Hematopoietic multipotent progenitor cell treated with erythropoietin and hydrocortisone succinate and interleukin-3 and kit ligand, for 15 days (in vitro differentiated cells): ENCODE data around the gene CEP104.

Experiments used
- DNase-seq: peaks from one replicate; pipeline ENCODE4 v3.0.0-alpha.2; 2015; ENCODE audit warnings: low spot score

The CEP104 gene

DNA sequence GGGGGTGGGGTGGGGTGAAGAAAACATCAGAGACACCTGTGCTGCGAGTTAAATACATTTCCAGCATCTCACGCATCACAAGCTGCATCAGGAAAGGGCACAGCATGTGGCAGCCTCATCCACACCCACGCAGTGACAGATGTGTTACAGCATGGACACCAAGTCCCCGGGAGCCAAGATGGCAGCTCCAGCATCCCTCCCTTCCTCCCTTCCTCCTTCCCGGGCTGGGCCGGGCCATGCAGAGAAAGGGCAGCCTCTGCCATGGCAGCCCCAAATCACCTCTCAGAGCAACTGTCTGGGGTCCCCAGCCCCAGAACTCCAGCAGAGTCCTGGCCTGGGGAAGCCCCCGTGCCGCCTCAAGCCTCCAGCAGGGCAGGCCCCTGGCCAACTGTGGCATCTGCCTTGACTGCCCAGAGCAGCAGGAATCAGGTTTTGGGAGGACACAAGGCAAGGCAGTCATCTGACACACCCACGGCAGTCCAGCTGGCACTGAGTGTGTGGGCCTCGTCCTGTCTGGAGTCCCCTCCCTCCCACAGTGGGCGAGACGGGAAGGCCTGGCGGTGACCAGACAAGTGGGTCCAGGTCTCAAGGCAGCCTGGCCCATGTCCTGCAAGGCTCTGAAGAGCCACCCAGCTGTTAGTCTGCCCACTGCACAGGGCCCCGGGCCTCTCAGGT, 78.3 kb downstream of the CEP104 start:
- DNase-seq, result no peak

GRCh38 chr1:3777647-3778589, 79.1 kb downstream of the CEP104 start:
- no peak for DNase-seq

- DNase-seq, result peak; percentile 30
These were observed 79.9 kb downstream of the CEP104 start for GRCh38 chr1:3777078-3777547.

DNA sequence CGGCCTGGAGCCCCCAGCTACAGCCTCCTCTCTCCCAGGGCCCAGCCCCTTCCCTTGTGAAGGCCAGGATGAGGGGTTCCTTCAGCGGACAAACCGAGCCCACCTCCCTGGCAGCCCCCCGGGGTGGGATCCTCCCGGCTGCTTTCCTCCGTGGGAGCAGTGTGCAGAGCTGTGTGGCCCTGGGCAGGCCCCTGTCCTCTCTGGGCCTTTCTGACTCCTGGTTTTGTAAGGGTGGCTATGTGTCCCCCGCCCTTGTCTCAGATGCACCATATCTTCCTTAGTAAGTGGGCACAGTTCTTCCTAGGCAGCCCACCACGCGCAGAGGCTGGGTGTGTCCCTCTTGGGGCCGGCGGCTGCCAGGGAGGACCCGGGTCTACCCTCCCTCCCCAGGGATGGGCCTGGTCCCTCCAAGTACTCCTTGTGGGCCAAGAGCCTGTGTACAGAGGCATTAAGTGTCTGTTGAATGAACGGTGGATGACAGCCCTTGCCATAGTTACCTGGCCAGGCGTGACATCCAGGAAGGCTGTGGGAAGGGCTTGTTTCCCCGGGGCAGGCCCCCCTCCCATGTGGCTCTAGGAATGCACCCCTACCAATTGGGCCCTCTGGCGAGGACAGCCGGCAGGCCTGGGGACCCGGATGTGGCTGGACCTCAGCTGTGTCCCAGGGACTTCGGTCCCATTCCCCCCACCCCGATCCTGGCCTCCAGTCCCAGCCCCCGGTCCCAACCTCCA, 80.6 kb downstream of the CEP104 start:
- DNase-seq, result no peak

DNA sequence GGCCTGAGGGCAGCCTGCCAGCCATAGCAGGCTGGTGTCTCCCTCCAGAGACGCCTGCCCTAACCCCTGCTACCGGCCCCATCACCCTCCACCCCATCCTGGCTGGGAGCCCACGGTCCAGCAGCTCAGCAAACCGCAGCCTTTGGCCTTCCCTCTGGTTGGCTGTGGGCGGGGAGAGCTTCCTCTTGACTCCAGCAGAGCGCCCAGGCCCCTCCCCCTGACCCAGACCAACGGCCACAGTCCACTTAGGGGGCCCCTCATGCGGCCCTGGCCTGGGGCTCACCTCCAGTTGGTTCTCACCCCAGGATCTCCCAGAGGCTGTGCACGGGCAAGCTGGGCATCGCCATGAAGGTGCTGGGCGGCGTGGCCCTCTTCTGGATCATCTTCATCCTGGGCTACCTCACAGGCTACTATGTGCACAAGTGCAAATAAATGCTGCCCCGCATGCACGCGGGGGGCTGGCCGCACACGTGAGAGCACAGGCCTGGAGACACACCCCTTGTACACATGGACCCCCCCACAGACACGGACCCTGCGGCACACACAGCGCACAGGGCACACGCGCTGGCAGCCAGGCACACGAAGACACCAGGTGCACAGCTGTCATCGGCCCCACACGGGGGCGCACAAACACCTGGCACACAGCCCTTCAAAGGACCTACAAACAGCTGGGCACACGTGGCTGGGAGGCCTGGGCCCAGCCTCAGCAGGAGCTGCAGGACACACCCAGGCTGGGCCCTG, 81.4 kb downstream of the CEP104 start:
- DNase-seq, result peak; percentile 83

DNA sequence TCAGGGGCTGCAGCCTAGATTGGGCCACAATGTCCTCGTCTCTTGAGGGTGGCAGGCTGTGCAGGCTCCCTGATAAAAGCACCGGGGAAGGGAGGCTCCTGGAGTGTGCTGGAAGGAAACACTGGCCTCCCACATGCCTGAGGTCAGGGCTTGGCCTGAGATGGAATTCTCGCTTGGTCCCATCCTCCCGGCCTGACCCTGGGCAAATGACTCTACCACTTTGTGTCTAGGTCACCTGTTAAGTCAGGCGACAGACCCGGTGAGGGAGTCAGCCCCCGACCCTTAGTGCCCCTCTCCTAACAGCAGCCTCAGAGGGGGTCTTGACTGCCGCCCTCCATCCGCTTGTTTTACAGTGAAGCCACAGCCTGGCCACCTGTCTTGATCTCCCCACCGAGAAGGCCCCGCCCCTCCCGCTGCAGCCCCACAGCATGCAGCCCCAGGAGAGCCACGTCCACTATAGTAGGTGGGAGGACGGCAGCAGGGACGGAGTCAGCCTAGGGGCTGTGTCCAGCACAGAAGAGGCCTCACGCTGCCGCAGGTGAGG, 82.0 kb downstream of the CEP104 start:
- peak; percentile 79 for DNase-seq

DNA sequence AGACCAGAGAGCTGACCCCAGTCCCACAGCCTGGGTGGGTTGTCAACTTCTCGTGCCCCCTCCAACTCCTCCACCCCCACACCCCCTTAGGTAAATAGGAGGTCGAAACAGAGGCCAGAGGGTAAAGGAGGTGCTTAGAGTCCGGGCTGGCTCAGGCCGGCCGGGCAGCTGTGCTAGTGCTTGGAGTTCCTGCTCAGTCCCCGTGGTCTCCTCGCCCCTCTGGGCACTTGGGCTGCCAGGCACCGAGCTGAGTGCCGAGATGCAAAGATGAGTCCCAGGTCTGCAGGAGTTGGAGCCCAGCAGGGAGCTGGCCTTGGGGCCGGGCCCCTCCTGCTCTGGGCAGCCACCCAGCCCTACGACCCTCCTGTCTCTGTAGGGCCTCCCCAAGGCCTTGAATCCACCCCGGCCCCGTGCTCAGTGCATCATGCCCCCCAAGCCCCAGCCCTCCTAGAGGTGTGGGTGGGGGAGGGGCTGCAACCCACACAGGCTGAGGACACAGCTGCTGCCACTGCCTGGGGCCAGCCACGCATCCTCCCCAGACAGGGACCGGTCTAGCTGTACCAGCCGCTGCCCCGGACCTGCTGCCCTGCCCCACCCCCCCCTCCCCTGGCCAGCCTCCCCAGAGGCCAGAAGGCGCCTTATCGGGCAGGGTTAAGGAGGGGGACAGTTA, 82.6 kb downstream of the CEP104 start:
- DNase-seq, result peak; percentile 30

GRCh38 chr1:3773572-3774275, 83.3 kb downstream of the CEP104 start:
- peak; percentile 39 for DNase-seq

DNA sequence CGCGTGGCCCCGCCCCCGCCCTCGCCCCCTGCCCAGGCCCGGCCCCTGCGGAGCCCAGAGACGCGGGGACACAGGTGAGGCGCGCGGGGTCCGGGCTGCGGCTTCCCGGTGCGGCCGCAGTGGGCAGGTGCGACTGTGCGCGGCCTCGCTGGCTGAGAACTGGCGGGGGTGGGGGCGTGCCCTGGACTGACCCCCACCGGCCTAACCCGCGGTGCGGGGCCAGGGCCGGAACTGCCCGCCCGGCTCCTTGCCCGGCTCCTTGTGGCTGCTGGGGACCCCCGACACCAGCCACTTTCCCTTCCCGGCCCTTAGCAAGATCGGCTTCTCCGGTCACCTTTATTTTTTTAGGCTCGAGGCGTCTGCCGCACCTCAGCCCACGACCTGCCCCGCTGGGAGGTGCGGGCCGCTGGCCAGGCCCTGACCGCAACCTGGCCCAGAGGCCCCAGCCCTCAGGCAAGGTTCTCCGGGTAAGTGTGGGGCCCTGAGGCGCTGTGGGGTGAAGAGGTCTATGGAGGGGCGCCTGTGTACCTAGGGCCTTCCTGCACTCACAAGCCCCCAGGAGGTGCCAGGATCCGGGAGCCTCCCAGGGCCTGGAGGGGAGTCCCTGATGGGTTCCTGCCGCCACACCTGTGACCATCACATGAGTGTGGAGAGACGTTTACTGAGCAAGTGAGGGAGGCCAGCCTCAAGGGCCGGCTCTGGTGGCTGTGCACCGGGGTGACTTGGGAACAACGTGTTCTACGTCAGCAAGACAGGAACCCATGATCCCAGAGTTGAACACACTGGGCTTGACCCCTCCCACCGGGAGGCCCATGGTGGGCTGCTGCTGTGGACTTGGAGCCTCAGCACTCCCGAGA, 84.1 kb downstream of the CEP104 start, which contains the start of gene SMIM1:
TSS of gene SMIM1 (plus strand) at position 35 of the 857 bp plus-strand sequence. CDS start 2,625 bp downstream, outside the sequence.
- peak; percentile 51 for DNase-seq

DNA sequence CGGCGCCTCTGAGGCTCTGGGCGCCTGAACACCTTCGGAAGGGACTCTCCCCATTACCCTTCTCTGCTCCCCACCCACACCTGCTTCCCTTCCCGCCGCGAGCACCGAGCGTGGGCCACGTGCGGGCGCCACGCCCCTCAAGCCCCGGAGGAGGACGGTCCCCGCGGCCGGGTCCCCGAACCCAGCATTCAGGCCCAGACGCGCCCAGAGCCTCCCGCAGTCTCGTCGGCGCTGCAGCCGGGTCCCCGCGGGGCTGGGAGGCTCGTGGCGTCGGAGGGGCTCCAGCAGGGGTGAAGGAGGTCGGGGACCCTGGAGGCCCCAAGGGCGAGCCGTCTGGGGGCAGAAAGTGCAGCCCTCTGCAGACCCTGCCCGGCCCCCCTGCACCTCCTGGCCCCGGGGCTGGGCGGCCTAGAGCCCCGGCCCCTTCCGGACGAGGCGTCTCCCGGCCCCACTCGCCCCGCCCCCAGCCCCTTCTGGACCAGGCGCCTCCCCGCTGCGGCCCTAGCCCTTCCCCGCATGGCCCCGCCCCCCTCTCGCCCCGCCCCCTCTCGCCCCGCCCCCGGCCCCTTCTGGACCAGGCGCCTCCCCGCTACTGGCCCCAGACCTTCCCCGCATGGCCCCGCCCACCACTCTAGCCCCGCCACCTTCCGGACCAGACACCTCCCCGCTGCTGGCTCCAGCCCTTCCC, 84.8 kb downstream of the CEP104 start:
- DNase-seq, result peak; percentile 89

- DNase-seq, result no peak
These were observed 85.6 kb downstream of the CEP104 start for GRCh38 chr1:3771108-3772026.

GRCh38 chr1:3770047-3770765, 86.8 kb downstream of the CEP104 start:
- no peak for DNase-seq

- no peak for DNase-seq
These were observed 88.1 kb downstream of the CEP104 start for GRCh38 chr1:3768811-3769390.

GRCh38 chr1:3767328-3767925, 89.6 kb downstream of the CEP104 start:
- DNase-seq, result no peak

DNA sequence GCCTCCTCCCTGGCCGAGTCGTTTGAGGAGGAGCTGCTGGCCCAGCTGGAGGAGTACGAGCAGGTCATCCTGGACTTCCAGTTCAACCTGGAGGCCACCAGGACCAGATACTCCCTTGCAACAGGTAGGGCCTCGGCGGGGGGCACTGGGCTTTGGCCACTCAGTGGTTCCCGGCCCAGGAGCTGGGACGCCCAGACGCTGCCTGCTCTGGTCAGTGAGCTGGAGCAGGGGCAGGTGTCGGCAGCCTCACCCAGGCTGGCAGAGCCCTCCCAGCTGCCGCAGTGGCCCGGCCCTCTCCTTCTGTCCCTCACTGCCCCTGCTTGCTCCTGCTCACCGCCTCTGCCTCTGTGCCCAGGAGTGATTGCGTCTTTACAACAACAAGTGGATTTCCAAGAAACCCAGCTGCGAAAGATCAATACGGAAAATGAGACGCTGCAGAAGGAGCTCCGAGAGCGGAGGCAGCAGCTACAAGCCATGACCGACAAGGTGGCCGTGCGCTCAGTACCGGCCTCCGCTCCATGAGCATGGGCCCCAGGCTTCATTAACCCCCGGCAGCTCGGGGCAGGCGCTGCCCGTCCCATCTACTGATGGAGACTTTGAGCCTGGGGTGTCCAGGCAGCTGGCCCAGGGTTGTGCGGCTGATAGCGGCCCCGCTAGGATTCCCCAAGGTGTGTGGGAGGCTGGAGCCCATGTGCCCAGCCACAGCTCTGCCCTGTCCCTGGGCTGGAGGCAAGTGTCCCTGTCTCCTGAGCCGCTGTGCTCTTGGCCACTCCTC, 93.5 kb downstream of the CEP104 start:
- no peak for DNase-seq
